Right lobe of liver (tissue), 6 donors: ENCODE results near the gene KIAA1671. TPM values are rescaled to one million over a fixed set of nuclear protein-coding genes. Genes with fewer than 3 reads are reported as not detected.

Source experiments
- ATAC-seq, 4 donors: fragments of 200-7000 bp; cut with Tn5 transposase; one replicate each; pipeline ENCODE4 v1.9.1; 2020; ENCODE audit warnings: mild to moderate bottlenecking in 4 of 4, moderate library complexity in 4 of 4
- DNase-seq, 3 donors: peaks; one replicate each; pipeline ENCODE4 v3.0.0-alpha.2; 2020
- H3K27ac ChIP-seq, 3 donors: fragments of 200-600 bp; one replicate each; pipeline ENCODE4 v1.8.0; 2022
- H3K27me3 ChIP-seq, 2 donors: fragments of 200-600 bp; one replicate each; pipeline ENCODE4 v1.8.0; 2022
- H3K36me3 ChIP-seq, 4 donors: fragments of 200-600 bp; sonication (generic) in 1 of 4; one replicate each; pipeline versions ENCODE4 v1.5.1 to v1.8.0; 2017 to 2022; ENCODE audit warnings: control low read depth in 1 of 4
- H3K4me1 ChIP-seq, 4 donors: fragments of 200-600 bp; sonication (generic) in 1 of 4; one replicate each; pipeline versions ENCODE4 v1.5.1 to v1.8.0; 2017 to 2022; ENCODE audit warnings: control low read depth in 1 of 4
- H3K4me3 ChIP-seq, 3 donors: fragments of 200-600 bp; one replicate each; pipeline ENCODE4 v1.8.0; 2022
- H3K9me3 ChIP-seq, 4 donors: fragments of 200-600 bp; sonication (generic) in 1 of 4; one replicate each; pipeline versions ENCODE4 v1.5.1 to v1.8.0; 2017 to 2022; ENCODE audit warnings: control low read depth in 1 of 4
- POLR2A ChIP-seq: fragments of 450-650 bp; IDR thresholded peaks from one replicate; pipeline ENCODE4 v1.6.1; 2017; ENCODE audit warnings: antibody characterized with exemption, mild to moderate bottlenecking
- WGBS: methylation state at CpG from one replicate; pipeline ENCODE4 v1.1.6; 2018; ENCODE audit warnings: low coverage, low lambda C conversion rate; ENCODE audit not compliant: insufficient coverage; ENCODE audit errors: missing lambda C conversion rate; 5-methylcytosine and 5-hydroxymethylcytosine counted together
- intact Hi-C, 2 donors: fragments of 100-400 bp; cut with DNase I; formaldehyde crosslinking; loops; one replicate each; pipeline versions ENCODE4 v1.11.2 to v1.14.1; 2022
- total RNA-seq, 6 experiments: library from RNA; depleted of rRNA in 2 of 6; stranded (reverse); fragments of >200 nt in 2 of 6; fragmentation: NEBNext Ultra II Directional in 3 of 6; extraction: Animal tissue kit (Norgen Biotek cat#: 25700) in 3 of 6; gene quantifications; one replicate each; pipeline versions ENCODE4 v1.1.0 to v1.2.4, GENCODE V29; 2016 to 2023
- TF ChIP-seq, protein P1 (sequence below), 4 donors: fragments of 200-600 bp in 3 of 4; fragments of 450-650 bp in 1 of 4; IDR thresholded peaks; one replicate each; pipeline versions ENCODE4 v1.5.1 to v1.8.0; 2016 to 2022; ENCODE audit warnings: antibody characterized with exemption in 4 of 4, mild to moderate bottlenecking in 2 of 4
- donor health status: DM: no; HTN: yes; CAD: no.
- donor health status: DM: no; HTN: no; CAD: no.
- donor health status: DM: no; HTN: no; CAD: no.
- donor health status: DM: no; HTN: yes; CAD: no.
- donor health status: DM: no; HTN: yes; CAD: no.

Gene KIAA1671
- total RNA-seq, 6 experiments from 2014 or later = 31.1 to 56.6 (median 39.2) TPM

DNA sequence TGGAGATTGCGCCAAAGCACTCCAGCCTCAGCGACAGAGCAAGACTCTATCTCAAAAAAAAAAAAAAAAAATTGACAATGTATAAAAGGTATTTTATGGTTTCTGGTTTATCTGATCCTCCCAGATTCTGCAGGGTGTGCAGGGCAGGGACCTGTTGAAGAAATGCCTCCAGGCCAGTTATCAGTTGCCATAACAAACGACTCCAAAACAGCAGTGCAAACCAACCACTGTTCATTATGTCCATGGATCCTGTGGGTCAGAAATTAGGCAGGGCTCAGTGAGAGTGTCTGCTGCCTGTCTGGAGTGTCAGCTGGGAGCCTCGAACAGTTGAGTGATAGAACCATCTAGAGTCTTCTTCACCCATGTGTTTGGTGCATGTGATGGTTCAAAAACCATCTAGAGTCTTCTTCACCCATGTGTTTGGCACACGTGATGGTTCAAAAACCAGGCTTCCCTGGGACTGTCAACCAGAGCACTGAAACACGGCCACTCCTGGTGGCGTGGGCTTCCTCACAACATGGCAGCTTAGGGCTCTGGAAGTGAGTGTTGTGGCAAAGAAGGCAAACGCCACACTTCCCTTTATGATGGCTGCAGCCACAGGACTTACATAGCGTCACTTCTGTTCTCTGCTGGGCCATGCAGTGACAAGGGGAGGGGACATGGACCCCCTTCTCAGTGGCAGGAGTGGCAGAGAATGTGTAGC is 132.0 kb downstream of the KIAA1671 start:
- Histone ChIP-seq H3K4me1 (peaks cover 0 to 25% (median 10%) of the 10 kb centered on the region in 4 donors), H3K4me3 (no peak overlapping the region), H3K27ac (no peak overlapping the region), H3K36me3 (no peaks in the 10 kb centered on the region), H3K27me3 (no peaks in the 10 kb centered on the region), H3K9me3 (no peaks in the 10 kb centered on the region)
- TF ChIP-seq POLR2A = no peak
- TF ChIP-seq, protein P1, sequence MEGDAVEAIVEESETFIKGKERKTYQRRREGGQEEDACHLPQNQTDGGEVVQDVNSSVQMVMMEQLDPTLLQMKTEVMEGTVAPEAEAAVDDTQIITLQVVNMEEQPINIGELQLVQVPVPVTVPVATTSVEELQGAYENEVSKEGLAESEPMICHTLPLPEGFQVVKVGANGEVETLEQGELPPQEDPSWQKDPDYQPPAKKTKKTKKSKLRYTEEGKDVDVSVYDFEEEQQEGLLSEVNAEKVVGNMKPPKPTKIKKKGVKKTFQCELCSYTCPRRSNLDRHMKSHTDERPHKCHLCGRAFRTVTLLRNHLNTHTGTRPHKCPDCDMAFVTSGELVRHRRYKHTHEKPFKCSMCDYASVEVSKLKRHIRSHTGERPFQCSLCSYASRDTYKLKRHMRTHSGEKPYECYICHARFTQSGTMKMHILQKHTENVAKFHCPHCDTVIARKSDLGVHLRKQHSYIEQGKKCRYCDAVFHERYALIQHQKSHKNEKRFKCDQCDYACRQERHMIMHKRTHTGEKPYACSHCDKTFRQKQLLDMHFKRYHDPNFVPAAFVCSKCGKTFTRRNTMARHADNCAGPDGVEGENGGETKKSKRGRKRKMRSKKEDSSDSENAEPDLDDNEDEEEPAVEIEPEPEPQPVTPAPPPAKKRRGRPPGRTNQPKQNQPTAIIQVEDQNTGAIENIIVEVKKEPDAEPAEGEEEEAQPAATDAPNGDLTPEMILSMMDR (IDR thresholded peaks at IDR 0.05) = no peak
- ATAC-seq = no peak
- intact Hi-C loops = no loop called here
- DNase-seq = no peak
- WGBS = 94% methylated on average over 3 of the region's 9 CpGs

DNA sequence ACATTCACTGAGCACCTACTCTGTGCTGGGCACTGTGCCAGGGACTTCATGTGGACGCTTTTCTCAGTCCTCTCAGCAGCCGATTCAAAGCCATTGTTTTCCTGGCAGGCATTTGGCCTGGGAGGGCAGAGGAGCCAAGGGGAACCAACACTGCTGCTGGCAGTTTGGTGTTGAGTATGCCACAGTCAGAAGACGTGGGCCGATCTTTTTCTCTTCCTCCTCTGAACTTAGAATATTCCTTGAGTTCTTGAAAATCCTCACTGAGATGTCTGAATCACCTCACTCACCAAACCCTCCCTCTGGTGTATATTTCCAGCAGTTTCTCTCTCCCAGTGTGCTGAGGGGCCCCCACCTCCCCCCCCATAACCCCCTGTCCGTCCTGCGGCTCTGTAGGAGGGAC is 132.6 kb downstream of the KIAA1671 start:
- intact Hi-C loops = no loop called here
- H3K27me3 ChIP-seq = no peaks in the 10 kb centered on the region
- H3K36me3 ChIP-seq = no peaks in the 10 kb centered on the region
- DNase-seq = no peak
- H3K9me3 ChIP-seq = no peaks in the 10 kb centered on the region
- TF ChIP-seq POLR2A = no peak
- TF ChIP-seq, protein P1 (IDR thresholded peaks at IDR 0.05) = no peak
- WGBS = 36% methylated on average over 3 of the region's 6 CpGs
- H3K4me3 ChIP-seq = no peak overlapping the region
- no peak for ATAC-seq
- peaks cover 0 to 25% (median 10%) of the 10 kb centered on the region in 4 donors for H3K4me1 ChIP-seq
- H3K27ac ChIP-seq = peak overlapping the region in 1 of 3 donors; percentile 21

DNA sequence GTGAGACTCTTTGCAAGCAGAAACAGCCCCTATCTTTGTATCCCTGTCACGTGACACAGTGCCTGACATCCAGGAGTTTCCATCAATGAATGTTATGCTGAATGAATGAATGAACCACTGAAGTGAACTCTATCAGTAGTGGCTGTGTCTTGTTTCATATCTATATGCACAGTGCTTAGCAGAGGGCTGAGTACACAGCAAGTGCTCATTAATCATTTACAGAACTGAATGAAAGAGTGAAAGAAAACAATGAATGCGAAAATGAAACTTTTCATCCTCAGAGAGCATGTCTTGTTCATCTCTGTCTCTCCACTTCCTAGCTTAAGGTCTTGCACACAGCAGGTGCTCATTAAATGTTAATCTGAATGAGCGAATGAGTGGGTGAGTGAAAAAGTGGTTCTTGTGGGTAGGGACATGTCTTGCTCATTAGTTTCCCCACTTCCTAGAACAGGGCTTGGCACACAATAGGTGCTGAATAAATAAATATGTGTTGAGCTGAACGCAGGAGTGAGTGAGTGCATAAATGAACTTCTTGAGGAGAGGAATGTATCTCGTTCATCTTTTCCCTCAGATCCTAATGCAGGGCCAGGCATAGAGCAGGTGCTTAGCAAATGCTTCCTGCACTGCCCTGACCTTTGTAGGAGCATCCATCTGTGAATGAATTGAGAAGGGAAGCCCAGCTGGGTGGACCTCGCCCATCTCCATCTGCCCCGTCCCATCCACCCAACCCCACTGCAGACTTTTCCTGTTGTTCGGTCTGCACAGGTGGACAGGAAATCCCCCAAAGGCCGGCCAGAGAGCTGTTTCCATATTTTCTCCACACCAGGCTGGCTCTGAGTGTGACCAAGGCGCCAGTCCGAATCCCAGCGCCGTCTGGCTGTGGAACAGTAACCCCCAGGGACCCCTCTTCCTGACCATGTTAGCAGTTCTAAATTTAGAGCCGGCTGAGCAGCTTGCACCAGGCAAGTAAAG is 133.7 kb downstream of the KIAA1671 start:
- 32% methylated on average over 10 of the region's 14 CpGs for WGBS
- no peaks in the 10 kb centered on the region for H3K36me3 ChIP-seq
- intact Hi-C loops = no loop called here
- ATAC-seq (peak; percentile 66 to 79 (median 75)), DNase-seq (no peak)
- TF ChIP-seq, protein P1 (IDR thresholded peaks at IDR 0.05) = no peak
- TF ChIP-seq POLR2A = no peak
- peak overlapping the region in 1 of 3 donors; percentile 2 for H3K27ac ChIP-seq
- peak overlapping the region in 1 of 3 donors; percentile 19 for H3K4me3 ChIP-seq
- no peaks in the 10 kb centered on the region for H3K27me3 ChIP-seq
- peaks cover 0 to 25% (median 10%) of the 10 kb centered on the region in 4 donors for H3K4me1 ChIP-seq
- no peaks in the 10 kb centered on the region for H3K9me3 ChIP-seq

- intact Hi-C loops = no loop called here
These were observed 134.4 kb downstream of the KIAA1671 start for GRCh38 chr22:25086902-25087282.

More at GRCh38 chr22:25086902-25087282, 134.4 kb downstream of the KIAA1671 start:
- Histone ChIP-seq H3K27me3 (no peaks in the 10 kb centered on the region), H3K27ac (no peak overlapping the region), H3K4me3 (no peak overlapping the region), H3K4me1 (peaks cover 0 to 25% (median 10%) of the 10 kb centered on the region in 4 donors), H3K9me3 (no peaks in the 10 kb centered on the region), H3K36me3 (no peaks in the 10 kb centered on the region)
- TF ChIP-seq, protein P1 (IDR thresholded peaks at IDR 0.05) = no peak
- no peak for TF ChIP-seq POLR2A
- 78% methylated on average over 5 of the region's 5 CpGs for WGBS
- ATAC-seq = no peak
- DNase-seq = no peak
